Sciatic nerve (tissue), 2 donors: ENCODE results near the gene PRLR. TPM values are rescaled to one million over a fixed set of nuclear protein-coding genes. Genes with fewer than 3 reads are reported as not detected.

Experiments
- ATAC-seq: fragments of 200-7000 bp; cut with Tn5 transposase; one replicate; pipeline ENCODE4 v1.9.1; 2020; ENCODE audit warnings: mild to moderate bottlenecking, moderate library complexity
- DNase-seq: peaks from one replicate; pipeline ENCODE4 v3.0.0-alpha.2; 2020; ENCODE audit warnings: low spot score
- intact Hi-C: fragments of 100-400 bp; cut with DNase I; formaldehyde crosslinking; loops from one replicate; pipeline ENCODE4 v1.14.2; 2022
- total RNA-seq: library from RNA; stranded (reverse); fragmentation: NEBNext Ultra II Directional; extraction: Animal tissue kit (Norgen Biotek cat#: 25700); gene quantifications from one replicate; pipeline ENCODE4 v1.2.1, GENCODE V29; 2021
- donor health status: DM: no; HTN: no; CAD: no.
- donor health status: DM: no; HTN: no; CAD: no.

PRLR gene
- total RNA-seq, 1 donor from 2014 or later = 1.9 TPM

DNA sequence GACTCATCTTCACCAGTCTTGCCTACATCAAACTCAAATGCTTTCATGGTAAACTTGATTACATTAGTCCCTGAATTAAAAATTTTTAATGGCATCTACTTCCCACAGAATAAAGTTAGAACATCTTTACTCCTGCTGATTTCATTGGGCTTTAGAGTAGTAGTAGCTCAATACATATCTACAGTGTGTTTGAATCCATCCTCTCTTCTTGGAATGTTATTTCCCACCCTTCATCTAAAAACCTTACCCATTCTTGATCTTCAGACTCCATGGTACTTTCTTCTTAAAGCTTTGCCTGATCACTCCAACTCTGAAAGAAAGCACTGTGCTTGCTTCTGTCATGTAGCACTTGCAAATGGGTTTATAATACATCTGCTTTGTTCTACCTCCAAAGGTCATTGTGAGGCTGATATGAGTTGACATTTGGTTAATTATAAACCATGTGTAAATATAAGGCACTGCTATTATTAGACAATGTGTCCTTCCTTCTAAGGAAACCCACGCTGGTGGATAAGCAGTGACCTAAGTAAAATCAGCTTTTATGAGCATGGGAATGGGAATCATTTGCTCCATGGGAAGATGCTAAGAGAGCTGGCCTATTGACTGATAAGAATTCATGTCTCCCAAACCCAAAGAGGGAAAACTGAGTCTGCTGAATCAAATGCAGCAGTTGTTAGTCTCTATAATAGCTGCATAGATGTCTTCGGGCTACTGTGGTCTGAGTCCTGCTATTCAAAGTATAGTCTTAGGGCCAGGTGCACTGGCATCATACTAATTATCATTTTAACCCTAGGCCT is 7.5 kb upstream of the PRLR start:
- intact Hi-C loops = no loop called here
- no peak for ATAC-seq

DNA sequence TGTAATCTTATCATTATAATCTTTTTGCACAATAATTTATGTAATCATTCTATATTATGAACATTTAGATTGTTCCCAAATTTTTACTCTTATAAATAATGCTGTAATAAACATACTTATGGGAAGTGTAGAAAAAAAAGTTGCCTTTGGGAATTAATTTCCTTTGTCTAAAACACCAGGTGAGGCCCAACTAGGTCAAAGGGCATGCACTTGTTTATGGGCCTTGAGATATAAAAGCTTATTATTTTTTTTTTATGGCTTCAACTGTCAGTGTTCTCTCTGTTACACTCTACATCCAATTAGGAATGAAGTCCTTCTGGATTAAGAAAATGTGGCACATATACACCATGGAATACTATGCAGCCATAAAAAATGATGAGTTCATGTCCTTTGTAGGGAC is 6.5 kb upstream of the PRLR start:
- DNase-seq (no peak), ATAC-seq (no peak)

More for the DNA sequence above, 7.5 kb upstream of the PRLR start:
- no peak for DNase-seq

DNA sequence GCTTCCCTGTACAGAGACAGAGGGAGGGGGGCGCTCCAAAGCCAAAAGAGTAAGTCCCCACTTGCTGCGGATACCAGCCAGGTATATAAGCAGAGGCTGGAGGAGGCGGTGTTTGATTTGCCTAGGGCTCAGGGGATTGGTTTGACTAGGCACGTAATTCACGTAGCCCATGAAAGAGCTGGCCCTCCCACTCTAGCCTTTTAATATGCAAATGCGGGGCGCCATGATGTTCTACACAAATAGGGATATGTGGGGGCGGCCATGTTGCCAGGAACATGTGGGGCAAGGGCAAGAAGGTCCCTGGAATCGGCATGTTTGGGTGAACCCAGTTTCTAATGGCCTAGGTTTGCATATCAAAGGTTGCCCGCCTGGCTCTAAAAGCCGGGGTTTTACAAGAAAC is 3.3 kb upstream of the PRLR start:
- intact Hi-C loops = no loop called here
- ATAC-seq = no peak
- no peak for DNase-seq

More for the DNA sequence above, 6.5 kb upstream of the PRLR start:
- intact Hi-C loops = no loop called here

DNA sequence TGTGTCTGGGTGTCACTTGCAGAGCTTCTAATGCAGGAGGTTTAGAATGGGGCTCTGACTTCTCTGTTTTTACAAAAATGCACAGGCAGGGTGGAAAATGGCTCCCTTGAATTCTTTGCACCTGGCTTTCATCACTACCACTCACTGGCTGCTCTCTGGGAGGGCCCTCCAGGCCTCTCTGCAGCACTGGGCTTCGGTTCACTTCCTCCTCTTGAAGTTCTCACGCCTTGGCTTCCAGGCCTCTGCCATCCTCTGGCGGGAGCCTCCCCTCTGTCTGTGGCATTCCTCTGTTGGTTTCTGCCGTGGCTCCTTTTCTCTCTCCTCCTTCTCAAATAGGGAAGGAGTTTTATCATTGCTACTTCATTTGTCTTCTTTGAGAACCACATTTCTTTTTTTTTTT is 2.8 kb upstream of the PRLR start:
- intact Hi-C loops = no loop called here
- ATAC-seq (no peak), DNase-seq (no peak)

DNA sequence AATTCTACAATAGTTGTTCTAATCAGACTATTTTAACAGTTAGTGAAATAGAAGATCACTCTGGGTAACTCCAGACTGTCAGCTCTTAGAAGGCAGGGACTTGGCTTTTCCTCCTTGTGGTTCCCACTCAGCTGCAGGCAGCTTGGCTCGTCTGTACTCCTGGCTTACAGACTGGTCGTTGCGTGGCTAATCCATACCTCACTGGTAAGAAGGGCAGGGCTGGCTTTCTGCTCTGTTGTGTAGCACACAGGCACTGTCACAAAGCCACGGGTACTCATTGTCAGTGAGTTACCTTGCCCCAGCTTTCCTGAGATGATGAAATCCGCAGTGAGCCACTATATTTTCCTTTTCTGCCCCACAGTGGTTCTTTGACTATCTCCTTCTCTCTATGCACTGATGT is 1.8 kb upstream of the PRLR start:
- intact Hi-C loops = no loop called here
- ATAC-seq (no peak), DNase-seq (no peak)

DNA sequence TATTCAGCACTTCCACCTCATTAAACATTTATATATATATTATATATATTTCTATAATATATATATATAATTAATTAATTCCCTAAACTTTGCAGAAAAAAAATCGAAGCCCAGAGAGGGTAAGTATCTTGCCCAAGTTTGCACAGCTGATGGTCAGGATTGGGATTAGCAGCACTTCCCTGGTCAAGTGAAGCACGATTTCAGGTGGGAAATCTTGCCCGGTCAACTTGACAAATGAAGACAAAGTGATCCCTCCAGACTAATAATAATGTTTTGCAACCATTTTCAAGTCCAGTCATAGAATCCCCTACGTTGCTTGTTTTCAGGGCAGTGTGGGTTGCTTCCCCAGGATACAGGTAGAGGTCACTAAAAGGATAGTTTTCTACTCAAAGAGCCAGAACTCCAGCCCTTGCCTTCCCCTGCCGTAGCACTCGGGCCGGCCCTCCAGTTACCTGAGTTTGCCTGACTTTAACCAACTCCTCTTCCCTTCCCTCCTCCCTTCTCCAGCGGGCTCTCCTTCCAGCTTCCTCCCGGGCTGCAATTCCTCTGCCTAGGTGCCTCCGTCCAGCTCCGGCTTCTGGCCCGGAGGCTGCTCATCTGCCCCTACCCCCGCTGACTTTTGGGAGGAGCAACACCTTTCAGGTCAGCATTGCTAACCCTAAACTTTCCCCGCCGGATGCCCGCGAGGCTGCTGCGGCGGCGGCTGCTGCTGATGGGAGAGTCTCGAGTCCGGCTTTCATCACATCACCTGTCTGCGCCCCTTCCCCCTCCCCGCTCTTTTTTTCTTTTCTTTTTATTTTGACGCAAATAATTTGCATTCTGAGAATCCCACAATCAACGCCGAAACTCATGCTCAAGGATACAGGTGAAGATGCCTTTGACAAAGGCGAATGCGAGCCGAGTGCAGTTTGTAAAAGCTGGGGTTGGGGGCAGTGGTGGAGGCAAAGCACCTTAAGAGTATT is 930 bp downstream of the PRLR start:
- ATAC-seq = peak; percentile 37
- intact Hi-C loops = no loop called here
- DNase-seq = no peak

DNA sequence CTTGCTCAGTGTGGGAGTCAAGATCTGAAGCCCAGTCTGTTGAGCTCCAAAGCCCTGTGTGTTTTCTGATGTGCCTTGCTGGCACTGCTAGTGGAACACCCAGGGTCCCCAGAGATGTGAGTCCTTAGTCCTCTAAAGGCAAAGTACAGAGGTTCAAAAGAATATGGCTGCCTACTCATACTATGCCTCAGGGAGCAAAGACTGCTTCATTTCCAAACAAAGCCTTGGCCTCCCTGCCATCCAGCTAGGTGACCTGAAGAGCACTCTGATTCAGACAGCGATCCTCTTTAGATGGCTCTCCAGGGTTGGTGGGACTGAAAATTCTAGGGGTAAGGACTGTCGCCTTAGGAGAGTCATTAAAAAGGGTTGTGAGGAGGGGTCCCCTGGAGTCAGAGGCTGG is 2.0 kb downstream of the PRLR start:
- DNase-seq = no peak
- ATAC-seq = no peak
- intact Hi-C loops = no loop called here

DNA sequence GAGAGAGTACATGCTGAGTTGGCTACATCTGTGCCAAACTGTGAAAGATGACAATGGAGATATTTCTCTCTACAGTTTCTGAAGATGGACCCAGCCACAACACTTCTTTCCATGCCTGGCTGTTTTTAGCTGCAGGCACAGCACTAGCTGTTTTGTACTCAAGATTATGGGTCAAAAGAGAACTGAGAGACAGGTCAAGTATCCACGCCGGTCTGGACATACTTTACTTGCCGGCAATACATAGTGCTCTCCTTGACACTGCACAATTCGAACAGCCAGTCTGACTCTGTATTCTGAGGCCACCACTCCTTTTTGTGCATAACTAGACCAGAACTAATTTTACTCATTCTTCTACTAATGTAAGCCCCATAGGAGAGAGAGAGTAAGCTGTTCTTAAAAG is 2.6 kb downstream of the PRLR start:
- no peak for ATAC-seq
- intact Hi-C loops = no loop called here

DNA sequence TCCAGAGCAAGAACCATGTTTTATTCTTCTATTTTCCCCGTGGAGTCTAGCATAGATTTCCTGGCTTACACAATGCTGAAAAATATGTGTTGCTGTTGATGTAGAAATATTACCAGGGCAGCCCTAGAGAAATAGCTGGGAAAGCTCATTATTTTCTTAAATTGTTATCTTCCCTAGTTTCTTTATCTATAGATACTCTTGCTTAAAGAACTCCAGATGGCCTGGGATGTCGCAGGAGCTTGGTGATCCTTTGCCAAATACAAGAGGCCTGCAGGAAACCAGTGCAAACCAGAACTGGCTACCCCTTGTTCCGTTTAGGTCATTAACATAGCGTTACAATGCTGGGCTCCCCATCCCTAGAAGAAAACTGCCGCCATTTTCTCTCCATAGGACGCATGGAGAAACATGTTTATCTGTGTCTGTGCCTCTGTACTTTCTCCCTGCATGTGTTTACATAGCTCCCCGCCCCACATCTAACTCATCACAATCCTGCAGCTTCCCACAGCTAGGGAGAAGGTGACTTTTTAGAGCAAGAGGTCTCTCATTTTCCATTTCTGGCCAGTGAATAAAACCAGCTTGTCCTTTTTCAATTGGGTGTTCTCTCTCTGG is 6.4 kb downstream of the PRLR start:
- ATAC-seq = no peak
- intact Hi-C loops = no loop called here
- DNase-seq = no peak

More for the DNA sequence above, 2.6 kb downstream of the PRLR start:
- no peak for DNase-seq

DNA sequence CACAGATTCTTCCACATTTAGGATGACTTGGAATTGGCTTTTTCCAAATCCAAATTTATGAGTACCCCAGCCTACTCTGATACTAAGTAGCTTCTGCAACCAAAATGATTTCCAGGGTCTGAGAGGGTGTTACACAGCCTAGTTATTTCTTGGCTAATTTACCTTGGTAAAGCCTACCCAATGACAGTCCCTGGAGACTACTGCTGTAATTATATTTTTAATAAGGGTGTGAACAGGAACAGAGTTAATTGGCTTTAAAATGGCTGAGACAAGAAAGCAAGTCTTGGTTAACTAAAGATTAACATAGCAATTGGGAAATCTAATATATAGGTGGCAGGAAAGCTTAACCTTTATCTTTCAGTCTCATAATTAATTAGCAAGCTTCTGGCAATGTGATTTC is 9.3 kb downstream of the PRLR start:
- DNase-seq = no peak
- no peak for ATAC-seq
- intact Hi-C loops = no loop called here

DNA sequence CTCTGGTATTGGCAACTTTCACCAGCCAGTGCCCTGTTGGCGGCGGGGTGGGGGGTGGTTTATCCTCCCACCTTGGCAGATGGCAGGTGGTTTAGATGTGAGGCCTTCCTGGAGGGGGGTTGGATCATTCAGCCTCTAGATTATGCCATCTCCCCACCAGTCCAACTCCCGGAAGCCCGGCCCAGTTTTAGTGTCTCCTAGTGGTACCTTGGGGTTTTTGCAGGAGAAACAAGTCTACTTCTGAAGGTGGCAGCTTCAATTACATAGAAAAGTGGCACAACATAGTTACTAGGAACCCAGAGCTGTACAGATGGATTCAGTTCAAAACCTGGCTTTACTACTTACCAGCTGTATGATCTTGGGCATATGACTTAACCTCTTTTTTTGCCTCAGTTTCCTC is 11.3 kb downstream of the PRLR start:
- intact Hi-C loops = no loop called here
- ATAC-seq = no peak
- no peak for DNase-seq

DNA sequence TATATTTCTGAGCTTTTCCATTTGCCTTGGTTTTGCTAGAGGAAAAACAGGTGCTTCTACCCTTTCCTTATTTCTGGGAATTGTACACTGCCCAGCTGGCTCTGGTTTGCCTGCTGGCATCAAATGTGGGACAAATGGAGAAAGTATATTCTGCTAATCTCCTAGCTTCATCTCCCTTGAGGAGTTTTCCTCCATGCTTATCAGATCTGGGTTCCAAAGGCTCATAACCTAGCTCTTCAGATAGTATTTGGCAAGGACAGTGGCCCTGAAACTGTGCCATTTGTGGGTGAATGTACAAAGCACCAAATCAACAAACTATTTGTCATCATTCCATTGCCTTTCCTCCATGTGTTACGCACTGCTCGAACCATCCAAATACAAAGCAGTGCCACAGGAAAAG is 16.2 kb downstream of the PRLR start:
- no peak for DNase-seq
- no peak for ATAC-seq
- intact Hi-C loops = no loop called here

DNA sequence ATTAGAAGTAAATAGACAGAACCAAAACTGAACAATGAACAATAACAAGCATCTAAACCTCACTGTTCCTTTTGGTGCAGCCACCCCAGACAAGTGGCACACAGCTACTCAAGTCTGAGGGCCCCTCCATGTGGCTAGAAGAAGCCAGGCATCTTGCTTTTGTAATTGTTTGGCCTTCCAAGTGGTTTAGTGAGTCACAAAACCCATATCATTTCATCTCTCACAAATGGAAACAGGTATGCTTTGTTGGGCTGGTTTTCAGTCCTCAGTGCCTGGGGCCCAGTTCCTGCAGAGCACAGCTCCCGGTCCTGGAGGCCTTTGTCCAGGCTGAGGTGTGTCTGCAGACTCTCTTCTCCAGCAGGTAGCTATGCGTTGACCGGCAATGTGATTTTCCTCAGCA is 16.7 kb downstream of the PRLR start:
- ATAC-seq = no peak
- no peak for DNase-seq
- intact Hi-C loops = no loop called here

DNA sequence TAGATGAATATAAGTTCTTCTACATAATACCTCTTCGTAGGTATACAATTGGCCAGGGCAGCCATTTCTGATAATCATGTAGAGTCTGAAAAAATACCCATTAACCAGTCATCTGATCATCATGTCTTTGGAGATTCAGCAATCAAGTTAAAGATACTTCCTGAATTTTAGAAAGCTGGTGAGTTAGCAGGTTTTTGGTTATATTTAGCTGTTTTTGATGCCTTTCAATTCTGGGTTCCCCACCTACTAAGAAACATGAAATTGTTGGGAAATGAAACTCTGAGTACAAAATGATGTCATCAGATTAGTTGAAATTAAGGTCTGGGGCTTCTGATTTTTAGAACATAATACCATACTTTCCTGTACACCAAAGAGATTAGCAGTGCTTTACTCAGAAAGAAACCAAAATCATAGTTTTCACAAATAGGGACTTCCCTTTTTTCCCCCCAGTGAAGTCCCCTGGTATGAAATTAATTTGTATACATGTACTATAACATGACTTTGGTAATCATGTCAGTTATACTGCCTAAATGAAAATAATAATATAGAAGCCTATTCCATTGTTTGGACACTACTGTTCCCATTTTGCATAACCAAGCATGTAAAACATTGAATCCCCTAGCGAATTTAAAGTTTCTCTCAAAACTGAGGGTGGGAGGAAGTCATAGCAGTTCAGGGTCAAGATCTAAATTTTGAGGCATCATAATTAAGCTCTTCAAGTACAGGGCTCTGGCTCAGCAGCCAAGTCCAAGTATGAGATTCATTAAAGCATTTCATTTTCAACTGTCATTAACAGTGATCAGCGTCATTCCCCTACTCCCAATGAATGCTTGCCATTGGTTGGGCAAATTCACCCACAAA is 17.9 kb downstream of the PRLR start:
- intact Hi-C loops = no loop called here
- DNase-seq = no peak
- no peak for ATAC-seq

DNA sequence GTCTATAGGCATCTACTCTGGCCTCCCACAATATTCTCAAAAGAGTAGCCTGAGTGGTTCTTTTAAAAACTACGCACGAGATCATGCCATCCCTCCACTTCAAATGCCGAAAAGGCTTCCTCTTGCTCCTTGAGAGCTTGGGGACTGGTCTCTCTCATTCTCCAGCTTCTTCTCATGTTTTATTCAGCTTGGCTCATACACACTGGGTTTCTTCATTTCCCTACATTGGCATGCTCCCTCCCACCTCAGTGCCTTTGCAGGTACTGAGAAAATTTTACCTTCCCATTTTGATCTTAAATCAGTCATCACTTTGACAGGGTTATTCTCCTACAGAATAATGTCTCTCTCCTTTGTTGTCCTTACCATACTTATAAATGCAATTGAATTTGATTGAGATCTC is 20.4 kb downstream of the PRLR start:
- no peak for ATAC-seq
- DNase-seq = no peak
- intact Hi-C loops = no loop called here

DNA sequence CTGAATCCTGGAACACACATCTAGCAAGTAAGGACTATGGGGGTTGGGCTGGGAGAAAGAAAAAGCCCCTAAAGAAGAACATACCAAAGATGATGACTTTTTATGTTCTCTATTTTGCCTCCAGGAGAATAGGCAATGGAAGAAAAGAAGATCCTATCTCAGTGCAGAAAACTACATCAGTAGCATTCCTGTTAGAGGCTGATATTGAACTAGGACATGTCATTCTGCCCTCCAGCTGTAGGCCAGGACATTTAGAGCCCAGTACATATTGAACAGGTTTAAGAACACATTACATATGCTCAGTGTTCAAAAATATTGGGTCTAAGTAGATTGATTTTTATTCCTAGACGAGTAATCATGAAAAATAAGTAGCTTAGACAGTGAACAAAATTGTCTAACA is 24.7 kb downstream of the PRLR start:
- ATAC-seq (no peak), DNase-seq (no peak)
- intact Hi-C loops = no loop called here

DNA sequence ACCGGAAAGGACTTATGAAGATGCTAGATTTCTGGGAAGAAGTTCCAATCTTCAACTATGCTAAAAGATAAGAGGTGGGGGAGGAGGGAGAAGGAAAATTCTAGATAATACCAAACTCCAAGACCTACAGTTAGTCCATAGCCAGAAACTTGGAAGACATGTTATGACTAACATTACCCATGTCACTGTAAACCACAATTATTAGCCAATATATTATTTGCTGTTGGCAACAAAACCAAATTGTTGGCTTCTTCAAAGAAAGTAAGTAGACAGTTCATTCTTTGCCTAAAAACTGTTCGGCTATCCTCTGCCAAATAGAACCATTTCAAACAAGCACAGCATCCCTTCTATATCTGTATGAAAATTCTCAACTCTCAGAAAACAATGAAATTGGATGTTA is 25.1 kb downstream of the PRLR start:
- intact Hi-C loops = no loop called here
- DNase-seq (no peak), ATAC-seq (no peak)

DNA sequence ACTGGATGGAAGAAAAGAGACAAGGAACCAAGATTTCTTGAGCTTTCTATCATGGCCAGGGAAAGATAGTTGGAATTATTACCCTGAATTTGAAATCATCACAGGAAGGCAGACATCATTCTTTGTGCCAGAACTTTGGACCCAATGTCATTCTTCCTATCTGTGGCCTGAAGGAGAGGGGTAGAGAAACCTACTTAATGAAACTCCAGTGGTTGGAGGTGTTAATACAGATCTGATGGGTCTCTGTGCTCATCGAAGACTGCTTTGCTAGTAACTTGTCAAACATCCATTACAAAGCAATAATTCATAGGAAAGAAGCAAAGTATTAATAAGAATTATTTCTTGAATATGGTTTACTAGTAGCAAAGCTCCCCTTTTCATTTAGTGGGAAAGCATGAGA is 26.9 kb downstream of the PRLR start:
- DNase-seq (no peak), ATAC-seq (no peak)
- intact Hi-C loops = no loop called here
